Esophagus muscularis mucosa (tissue), 4 donors: ENCODE measurements around the gene CCDC3. TPM values are rescaled to one million over a fixed set of nuclear protein-coding genes. Genes with fewer than 3 reads are reported as not detected.

Source experiments
- DNase-seq: peaks from one replicate; pipeline ENCODE4 v3.0.0-alpha.2; 2017; ENCODE audit errors: extremely low spot score
- H3K27ac ChIP-seq, 4 donors: fragments of 200-600 bp; sonication (generic); replicated peaks in 1 of 4; 1 replicate in 3 of 4; 2 replicates in 1 of 4; pipeline ENCODE4 v1.5.1; 2016 to 2019; ENCODE audit warnings: mild to moderate bottlenecking in 1 of 4
- H3K27me3 ChIP-seq, 4 donors: fragments of 200-600 bp; sonication (generic); one replicate each; pipeline versions ENCODE4 v1.5.1 to v1.6.0; 2016 to 2019
- H3K36me3 ChIP-seq, 4 donors: fragments of 200-600 bp; sonication (generic); one replicate each; pipeline ENCODE4 v1.5.1; 2016 to 2019
- H3K4me1 ChIP-seq, 4 donors: fragments of 200-600 bp; sonication (generic); one replicate each; pipeline ENCODE4 v1.5.1; 2016 to 2019
- H3K4me3 ChIP-seq, 4 donors: fragments of 200-600 bp; sonication (generic); 1 replicate in 2 of 4; 2 replicates in 2 of 4; pipeline ENCODE4 v1.5.1; 2016 to 2019; ENCODE audit warnings: mild to moderate bottlenecking in 4 of 4, moderate library complexity in 1 of 4
- H3K9me3 ChIP-seq, 4 donors: fragments of 200-600 bp; sonication (generic); 1 replicate in 3 of 4; 2 replicates in 1 of 4; pipeline ENCODE4 v1.5.1; 2016 to 2019
- EP300 ChIP-seq: sonication (generic); formaldehyde crosslinking; IDR thresholded peaks from one replicate; pipeline ENCODE4 v1.6.1; 2017; ENCODE audit warnings: antibody characterized with exemption
- POLR2A ChIP-seq: fragments of 450-650 bp; IDR thresholded peaks from one replicate; pipeline ENCODE4 v1.6.1; 2017; ENCODE audit warnings: antibody characterized with exemption, moderate library complexity, mild to moderate bottlenecking, low read depth
- POLR2AphosphoS5 ChIP-seq, 2 donors: sonication (generic); formaldehyde crosslinking; IDR thresholded peaks; one replicate each; pipeline ENCODE4 v1.6.1; 2017; ENCODE audit warnings: antibody characterized with exemption in 2 of 2
- WGBS: methylation state at CpG from one replicate; pipeline ENCODE4 v1.1.5; 2018; 5-methylcytosine and 5-hydroxymethylcytosine counted together
- intact Hi-C: fragments of 100-400 bp; cut with DNase I; formaldehyde crosslinking; loops from one replicate; pipeline ENCODE4 v1.15.1; 2023
- total RNA-seq, 4 donors: library from RNA; depleted of rRNA; stranded (reverse); fragments of >200 nt; gene quantifications; one replicate each; pipeline versions ENCODE4 v1.1.0 to v1.2.1, GENCODE V29; 2016
- TF ChIP-seq, protein P1 (sequence below), 3 experiments: fragments of 200-600 bp in 2 of 3; fragments of 450-650 bp in 1 of 3; sonication (generic) in 2 of 3; IDR thresholded peaks; one replicate each; pipeline ENCODE4 v1.5.1; 2017 to 2019; ENCODE audit warnings: antibody characterized with exemption in 3 of 3, mild to moderate bottlenecking in 2 of 3, moderate library complexity in 1 of 3

Gene CCDC3
- total RNA-seq, 4 donors from 2014 or later = 23.7 to 79.1 (median 44.3) TPM

DNA sequence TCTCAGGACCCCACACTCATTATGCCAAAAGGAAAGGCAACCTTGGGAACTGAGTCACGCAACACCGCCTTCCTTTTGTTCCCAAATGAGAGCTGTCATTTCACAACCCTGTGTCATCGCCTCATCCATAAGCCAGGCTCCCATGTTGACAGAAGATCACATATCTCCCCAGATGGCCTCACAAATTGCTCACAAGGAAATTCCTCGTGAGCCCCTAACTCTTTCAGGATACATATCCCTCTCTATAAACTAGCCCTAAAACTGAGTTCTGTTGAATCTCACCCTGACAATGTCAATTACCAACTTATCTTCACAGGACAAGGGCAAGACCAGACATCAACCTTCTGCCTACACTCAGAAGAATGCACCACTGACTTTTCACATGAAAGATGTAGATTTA is 22.6 kb downstream of the CCDC3 start:
- no peak for DNase-seq
- H3K4me3 ChIP-seq = no peak overlapping the region
- no peaks in the 10 kb centered on the region for H3K27me3 ChIP-seq
- H3K36me3 ChIP-seq = no peaks in the 10 kb centered on the region
- TF ChIP-seq EP300 (no peak), POLR2A (no peak), POLR2AphosphoS5 (IDR thresholded peaks at IDR 0.05) (no peak)
- TF ChIP-seq, protein P1, sequence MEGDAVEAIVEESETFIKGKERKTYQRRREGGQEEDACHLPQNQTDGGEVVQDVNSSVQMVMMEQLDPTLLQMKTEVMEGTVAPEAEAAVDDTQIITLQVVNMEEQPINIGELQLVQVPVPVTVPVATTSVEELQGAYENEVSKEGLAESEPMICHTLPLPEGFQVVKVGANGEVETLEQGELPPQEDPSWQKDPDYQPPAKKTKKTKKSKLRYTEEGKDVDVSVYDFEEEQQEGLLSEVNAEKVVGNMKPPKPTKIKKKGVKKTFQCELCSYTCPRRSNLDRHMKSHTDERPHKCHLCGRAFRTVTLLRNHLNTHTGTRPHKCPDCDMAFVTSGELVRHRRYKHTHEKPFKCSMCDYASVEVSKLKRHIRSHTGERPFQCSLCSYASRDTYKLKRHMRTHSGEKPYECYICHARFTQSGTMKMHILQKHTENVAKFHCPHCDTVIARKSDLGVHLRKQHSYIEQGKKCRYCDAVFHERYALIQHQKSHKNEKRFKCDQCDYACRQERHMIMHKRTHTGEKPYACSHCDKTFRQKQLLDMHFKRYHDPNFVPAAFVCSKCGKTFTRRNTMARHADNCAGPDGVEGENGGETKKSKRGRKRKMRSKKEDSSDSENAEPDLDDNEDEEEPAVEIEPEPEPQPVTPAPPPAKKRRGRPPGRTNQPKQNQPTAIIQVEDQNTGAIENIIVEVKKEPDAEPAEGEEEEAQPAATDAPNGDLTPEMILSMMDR (IDR thresholded peaks at IDR 0.05) = no peak
- peaks cover 0 to 3% (median 0%) of the 10 kb centered on the region in 4 donors for H3K4me1 ChIP-seq
- H3K9me3 ChIP-seq = peaks cover 0 to 1% (median under 1%) of the 10 kb centered on the region in 4 donors
- H3K27ac ChIP-seq = no peak overlapping the region
- intact Hi-C loops = no loop called here
- 94% methylated on average over 4 of the region's 4 CpGs for WGBS

- no peak overlapping the region for H3K27ac ChIP-seq
These were observed 25.6 kb downstream of the CCDC3 start for GRCh38 chr10:12975906-12976305.

DNA sequence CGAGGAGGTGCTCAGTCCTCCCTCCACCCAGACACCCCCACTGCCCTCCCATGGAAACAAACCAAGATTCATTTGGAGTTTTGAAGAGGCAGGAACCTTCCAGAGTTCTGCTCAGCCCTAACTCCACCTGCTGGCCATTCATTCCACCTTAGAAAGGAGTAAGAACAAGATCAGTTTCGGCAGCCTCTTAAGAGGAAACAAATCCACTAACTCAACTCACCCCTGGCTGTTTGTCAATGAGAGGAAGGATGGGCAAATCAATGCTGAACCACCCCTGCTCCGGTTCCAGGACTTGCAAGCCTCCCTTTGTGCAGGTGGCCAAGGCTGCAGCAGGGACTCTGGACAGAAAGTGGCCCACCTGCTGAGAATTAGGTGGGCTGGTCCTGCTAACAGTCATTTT is 26.2 kb downstream of the CCDC3 start:
- no peak overlapping the region for H3K4me3 ChIP-seq
- WGBS = 83% methylated on average over 3 of the region's 3 CpGs
- H3K4me1 ChIP-seq = no peaks in the 10 kb centered on the region
- no peaks in the 10 kb centered on the region for H3K27me3 ChIP-seq
- intact Hi-C loops = no loop called here
- TF ChIP-seq POLR2A (no peak), EP300 (no peak), POLR2AphosphoS5 (IDR thresholded peaks at IDR 0.05) (no peak)
- TF ChIP-seq, protein P1 (IDR thresholded peaks at IDR 0.05) = no peak
- no peak for DNase-seq
- H3K27ac ChIP-seq = no peak overlapping the region
- no peaks in the 10 kb centered on the region for H3K36me3 ChIP-seq
- H3K9me3 ChIP-seq = no peaks in the 10 kb centered on the region

More at GRCh38 chr10:12975906-12976305, 25.6 kb downstream of the CCDC3 start:
- TF ChIP-seq EP300 (no peak), POLR2A (no peak), POLR2AphosphoS5 (IDR thresholded peaks at IDR 0.05) (no peak)
- TF ChIP-seq, protein P1 (IDR thresholded peaks at IDR 0.05) = no peak
- H3K9me3 ChIP-seq = no peaks in the 10 kb centered on the region
- no peaks in the 10 kb centered on the region for H3K27me3 ChIP-seq
- intact Hi-C loops = no loop called here
- H3K4me3 ChIP-seq = no peak overlapping the region
- H3K4me1 ChIP-seq = peaks cover 0 to 3% (median 0%) of the 10 kb centered on the region in 4 donors
- no peak for DNase-seq
- H3K36me3 ChIP-seq = no peaks in the 10 kb centered on the region
- 90% methylated on average over 5 of the region's 5 CpGs for WGBS

DNA sequence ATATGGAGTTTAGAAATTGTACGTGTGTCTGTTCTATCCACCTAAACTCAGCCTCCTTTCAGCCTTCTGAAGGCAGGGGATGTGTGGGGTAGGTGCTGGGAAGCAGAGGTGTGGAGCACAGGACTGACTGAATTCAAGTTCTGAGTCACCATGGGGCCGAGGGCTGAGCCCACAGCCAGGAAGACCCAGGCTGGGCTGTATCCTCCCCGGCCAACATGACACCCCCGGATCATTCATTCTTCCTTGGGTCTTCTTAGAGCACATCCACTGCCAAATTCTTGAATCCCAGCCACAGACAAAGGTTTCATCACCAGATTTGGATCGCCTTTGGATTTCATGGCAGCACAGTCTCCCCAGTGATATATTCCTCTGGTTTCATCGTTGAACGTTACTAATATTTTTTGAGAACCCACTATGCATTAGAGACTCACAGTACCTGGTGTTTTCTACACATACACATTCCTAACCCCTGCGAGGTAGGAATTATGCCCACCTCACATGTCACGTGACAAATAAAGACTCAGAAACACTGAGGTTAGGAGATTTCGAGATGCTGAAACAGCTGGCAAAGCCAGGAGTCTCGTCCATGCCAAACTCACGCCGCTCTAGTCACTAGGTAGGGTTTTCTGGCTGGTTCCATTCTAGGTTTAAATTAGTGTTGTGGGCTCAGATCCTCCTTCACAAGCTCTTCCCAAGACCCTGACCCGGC is 26.9 kb downstream of the CCDC3 start:
- Histone ChIP-seq H3K4me3 (no peak overlapping the region), H3K27me3 (no peaks in the 10 kb centered on the region), H3K4me1 (no peaks in the 10 kb centered on the region), H3K9me3 (no peaks in the 10 kb centered on the region), H3K27ac (no peak overlapping the region), H3K36me3 (no peaks in the 10 kb centered on the region)
- 92% methylated on average over 14 of the region's 14 CpGs for WGBS
- TF ChIP-seq POLR2AphosphoS5 (IDR thresholded peaks at IDR 0.05) (no peak), EP300 (no peak), POLR2A (no peak)
- TF ChIP-seq, protein P1 (IDR thresholded peaks at IDR 0.05) = no peak
- intact Hi-C loops = no loop called here
- DNase-seq = no peak

- WGBS = 91% methylated on average over 9 of the region's 9 CpGs
- H3K9me3 ChIP-seq = no peaks in the 10 kb centered on the region
- DNase-seq = no peak
- no peaks in the 10 kb centered on the region for H3K27me3 ChIP-seq
- H3K4me3 ChIP-seq = no peak overlapping the region
- intact Hi-C loops = no loop called here
- H3K27ac ChIP-seq = no peak overlapping the region
- no peaks in the 10 kb centered on the region for H3K36me3 ChIP-seq
- H3K4me1 ChIP-seq = no peaks in the 10 kb centered on the region
- TF ChIP-seq POLR2A (no peak), POLR2AphosphoS5 (IDR thresholded peaks at IDR 0.05) (no peak), EP300 (no peak)
- TF ChIP-seq, protein P1 (IDR thresholded peaks at IDR 0.05) = no peak
These were observed 27.4 kb downstream of the CCDC3 start for GRCh38 chr10:12974078-12974477.
